Mesenchymal stem cell (in vitro differentiated cells and primary cell): ENCODE measurements around the gene IFT74. TPM values are rescaled to one million over a fixed set of nuclear protein-coding genes. Genes with fewer than 3 reads are reported as not detected.

Experiments
- DNase-seq: peaks from one replicate; pipeline ENCODE4 v3.0.0-alpha.2; 2013
- H2AFZ ChIP-seq: one replicate; pipeline ENCODE4 v1.6.1; 2013; ENCODE audit warnings: low read depth, mild to moderate bottlenecking, control low read depth, inconsistent platforms, low read length, moderate library complexity
- H2AK5ac ChIP-seq: 2 replicates; pipeline ENCODE4 v1.6.1; 2013; ENCODE audit warnings: low read length, moderate library complexity, mild to moderate bottlenecking, inconsistent platforms; ENCODE audit not compliant: severe bottlenecking
- H2BK120ac ChIP-seq: one replicate; pipeline ENCODE4 v1.6.1; 2013; ENCODE audit warnings: low read depth, mild to moderate bottlenecking, inconsistent platforms, low read length, moderate library complexity
- H2BK12ac ChIP-seq, 2 experiments: one replicate each; pipeline ENCODE4 v1.6.1; 2013; ENCODE audit warnings: inconsistent platforms in 2 of 2, low read length in 2 of 2, mild to moderate bottlenecking in 2 of 2, moderate library complexity in 2 of 2, control low read depth in 1 of 2
- H2BK15ac ChIP-seq: one replicate; pipeline ENCODE4 v1.6.1; 2013; ENCODE audit warnings: mild to moderate bottlenecking, low read depth, inconsistent platforms; ENCODE audit not compliant: poor library complexity, severe bottlenecking
- H2BK5ac ChIP-seq: 2 replicates; pipeline ENCODE4 v1.6.1; 2013; ENCODE audit warnings: low read depth, mild to moderate bottlenecking, low read length, control low read depth, inconsistent platforms; ENCODE audit not compliant: poor library complexity, severe bottlenecking
- H3K14ac ChIP-seq, 2 experiments: one replicate each; pipeline ENCODE4 v1.6.1; 2013; ENCODE audit warnings: inconsistent platforms in 2 of 2, low read length in 2 of 2, control low read depth in 1 of 2, mild to moderate bottlenecking in 1 of 2, moderate library complexity in 1 of 2
- H3K18ac ChIP-seq, 2 experiments: one replicate each; pipeline ENCODE4 v1.6.1; 2013; ENCODE audit warnings: inconsistent platforms in 2 of 2, low read length in 2 of 2, control low read depth in 1 of 2, low read depth in 1 of 2, mild to moderate bottlenecking in 1 of 2
- H3K23ac ChIP-seq, 2 experiments: one replicate each; pipeline ENCODE4 v1.6.1; 2013; ENCODE audit warnings: inconsistent platforms in 2 of 2, low read length in 2 of 2, mild to moderate bottlenecking in 2 of 2, moderate library complexity in 2 of 2, control low read depth in 1 of 2
- H3K27ac ChIP-seq: 2 replicates; pipeline ENCODE4 v1.5.1; 2013; ENCODE audit warnings: mild to moderate bottlenecking, moderate library complexity, low read length, control low read depth, inconsistent platforms; ENCODE audit not compliant: poor library complexity, severe bottlenecking
- H3K27me3 ChIP-seq, 2 experiments: 2 replicates each; pipeline versions ENCODE4 v1.6.1 to v1.7.0; 2013; ENCODE audit warnings: low read length in 2 of 2, mild to moderate bottlenecking in 2 of 2, moderate library complexity in 2 of 2, control low read depth in 1 of 2, inconsistent platforms in 1 of 2; ENCODE audit not compliant: control insufficient read depth in 1 of 2, insufficient read depth in 1 of 2
- H3K36me3 ChIP-seq, 2 experiments: 2 replicates each; pipeline versions ENCODE4 v1.6.1 to v1.7.0; 2013; ENCODE audit warnings: low read length in 2 of 2, control low read depth in 1 of 2, inconsistent platforms in 1 of 2, low read depth in 1 of 2, mild to moderate bottlenecking in 1 of 2; ENCODE audit not compliant: insufficient read depth in 2 of 2, control insufficient read depth in 1 of 2
- H3K4ac ChIP-seq, 2 experiments: one replicate each; pipeline ENCODE4 v1.6.1; 2013; ENCODE audit warnings: inconsistent platforms in 2 of 2, low read length in 2 of 2, mild to moderate bottlenecking in 2 of 2, moderate library complexity in 2 of 2, control low read depth in 1 of 2, low read depth in 1 of 2
- H3K4me1 ChIP-seq: 2 replicates; pipeline ENCODE4 v1.6.1; 2013; ENCODE audit warnings: low read depth, low read length, control low read depth; ENCODE audit not compliant: control insufficient read depth, insufficient read depth
- H3K4me2 ChIP-seq: 2 replicates; pipeline ENCODE4 v1.6.1; 2013; ENCODE audit warnings: low read length, mild to moderate bottlenecking, inconsistent platforms; ENCODE audit not compliant: poor library complexity, severe bottlenecking
- H3K4me3 ChIP-seq, 2 experiments: 2 replicates each; pipeline versions ENCODE4 v1.5.1 to v1.7.0; 2013; ENCODE audit warnings: low read length in 2 of 2, mild to moderate bottlenecking in 2 of 2, control low read depth in 1 of 2, low read depth in 1 of 2; ENCODE audit not compliant: insufficient read depth in 1 of 2
- H3K79me1 ChIP-seq: replicated peaks from 2 replicates; pipeline ENCODE4 v1.6.1; 2013; ENCODE audit warnings: mild to moderate bottlenecking, control low read depth, low read length, inconsistent platforms; ENCODE audit not compliant: poor library complexity, severe bottlenecking
- H3K9ac ChIP-seq: 2 replicates; pipeline ENCODE4 v1.7.0; 2013; ENCODE audit warnings: mild to moderate bottlenecking, low read length, moderate library complexity
- H3K9me3 ChIP-seq: 2 replicates; pipeline ENCODE4 v1.7.0; 2013; ENCODE audit warnings: mild to moderate bottlenecking, low read length; ENCODE audit not compliant: control insufficient read depth
- H4K8ac ChIP-seq: one replicate; pipeline ENCODE4 v1.6.1; 2013; ENCODE audit warnings: inconsistent platforms, mild to moderate bottlenecking, low read length, moderate library complexity
- H4K91ac ChIP-seq: one replicate; pipeline ENCODE4 v1.6.1; 2013; ENCODE audit warnings: mild to moderate bottlenecking, low read length, inconsistent platforms
- WGBS: methylation state at CpG from one replicate; pipeline ENCODE4 v1.1.7; 2013; ENCODE audit warnings: mixed read lengths; 5-methylcytosine and 5-hydroxymethylcytosine counted together
- polyA plus RNA-seq, 2 experiments: library from polyadenylated mRNA; stranded (reverse); fragments of 200-250 nt; gene quantifications; one replicate each; pipeline ENCODE4 v1.2.3, GENCODE V29; 2013

Gene IFT74
- 15.1 TPM for polyA plus RNA-seq (2013, experiment 1 of 2)
- 14.7 TPM for polyA plus RNA-seq (2013, experiment 2 of 2)

GRCh38 chr9:26955921-26956859, at the start of gene IFT74:
Gene IFT74 (plus strand): TSS chr9:26956412. CDS start chr9:26961968, 5,556 bp downstream.
- H3K9me3 ChIP-seq, result no peaks in the 10 kb centered on the region
- H3K4me1 ChIP-seq, result no peaks in the 10 kb centered on the region
- no peaks in the 10 kb centered on the region for H3K27me3 ChIP-seq
- peaks cover 8% of the 10 kb centered on the region for H3K79me1 ChIP-seq
- no peak within 1 kb of the TSS for H2BK120ac ChIP-seq
- peak within 1 kb of the TSS in 1 of 2 experiments; percentile 53 for H3K14ac ChIP-seq
- peak within 1 kb of the TSS; percentile 27 to 60 for H3K4ac ChIP-seq
- no peak within 1 kb of the TSS for H2BK12ac ChIP-seq
- H3K27ac ChIP-seq, result peak within 1 kb of the TSS; percentile 81
- H3K4me2 ChIP-seq, result peak within 1 kb of the TSS; percentile 73
- no peak within 1 kb of the TSS for H2AK5ac ChIP-seq
- peak within 1 kb of the TSS; percentile 47 to 72 for H3K18ac ChIP-seq
- WGBS, result 3% methylated on average over 51 of the region's 53 CpGs
- H2BK5ac ChIP-seq, result peak within 1 kb of the TSS; percentile 34
- H3K23ac ChIP-seq, result no peak within 1 kb of the TSS
- H3K9ac ChIP-seq, result peak within 1 kb of the TSS; percentile 99
- no peaks in the 10 kb centered on the region for H3K36me3 ChIP-seq
- H4K8ac ChIP-seq, result peak within 1 kb of the TSS; percentile 83
- peak; percentile 99 for DNase-seq
- H2AFZ ChIP-seq, result peak within 1 kb of the TSS; percentile 61
- H3K4me3 ChIP-seq, result peak within 1 kb of the TSS; percentile 64 to 92
- H2BK15ac ChIP-seq, result no peak within 1 kb of the TSS
- H4K91ac ChIP-seq, result peak within 1 kb of the TSS; percentile 11

- no peak for DNase-seq
- no peak overlapping the region for H2AFZ ChIP-seq
- peaks cover 7 to 77% of the 10 kb centered on the region in 2 experiments for H3K36me3 ChIP-seq
- no peak overlapping the region for H4K8ac ChIP-seq
- no peaks in the 10 kb centered on the region for H3K27me3 ChIP-seq
- H3K4me2 ChIP-seq, result no peak overlapping the region
- H3K4ac ChIP-seq, result no peak overlapping the region
- H4K91ac ChIP-seq, result no peak overlapping the region
- no peaks in the 10 kb centered on the region for H3K4me1 ChIP-seq
- no peak overlapping the region for H2BK120ac ChIP-seq
- no peak overlapping the region for H2BK5ac ChIP-seq
- H3K79me1 ChIP-seq, result peaks cover 2% of the 10 kb centered on the region
- no peak overlapping the region for H3K9ac ChIP-seq
- H2BK15ac ChIP-seq, result no peak overlapping the region
- H3K23ac ChIP-seq, result no peak overlapping the region
- no peak overlapping the region for H2AK5ac ChIP-seq
- H2BK12ac ChIP-seq, result no peak overlapping the region
- no peak overlapping the region for H3K14ac ChIP-seq
- no peak overlapping the region for H3K27ac ChIP-seq
- WGBS, result no CpG with 5 or more reads among the region's 2 CpGs
- no peaks in the 10 kb centered on the region for H3K9me3 ChIP-seq
- H3K18ac ChIP-seq, result no peak overlapping the region
- H3K4me3 ChIP-seq, result no peak overlapping the region
Observed at GRCh38 chr9:26913138-26913668, 43.0 kb upstream of the IFT74 start.

GRCh38 chr9:26919698-26920097, 36.5 kb upstream of the IFT74 start:
- no peak overlapping the region for H2AFZ ChIP-seq
- H3K4me2 ChIP-seq, result no peak overlapping the region
- no peak overlapping the region for H3K4ac ChIP-seq
- 92% methylated on average over 1 of the region's 1 CpG for WGBS
- no peak for DNase-seq
- no peak overlapping the region for H3K4me3 ChIP-seq
- H3K36me3 ChIP-seq, result peaks cover 10 to 91% of the 10 kb centered on the region in 2 experiments
- no peak overlapping the region for H4K8ac ChIP-seq
- no peak overlapping the region for H2BK5ac ChIP-seq
- H3K23ac ChIP-seq, result no peak overlapping the region
- H2BK12ac ChIP-seq, result no peak overlapping the region
- H3K9ac ChIP-seq, result no peak overlapping the region
- no peak overlapping the region for H4K91ac ChIP-seq
- peaks cover 15% of the 10 kb centered on the region for H3K79me1 ChIP-seq
- H3K27me3 ChIP-seq, result no peaks in the 10 kb centered on the region
- no peak overlapping the region for H2BK120ac ChIP-seq
- no peak overlapping the region for H2BK15ac ChIP-seq
- no peak overlapping the region for H3K14ac ChIP-seq
- H3K9me3 ChIP-seq, result no peaks in the 10 kb centered on the region
- no peak overlapping the region for H2AK5ac ChIP-seq
- no peak overlapping the region for H3K18ac ChIP-seq
- no peak overlapping the region for H3K27ac ChIP-seq
- H3K4me1 ChIP-seq, result no peaks in the 10 kb centered on the region

GRCh38 chr9:26925609-26926008, 30.6 kb upstream of the IFT74 start:
- Histone ChIP-seq H3K9ac (no peak overlapping the region), H3K79me1 (peaks cover 23% of the 10 kb centered on the region), H3K4me2 (no peak overlapping the region), H4K91ac (no peak overlapping the region), H2BK5ac (no peak overlapping the region), H3K27me3 (no peaks in the 10 kb centered on the region), H3K18ac (no peak overlapping the region), H2AFZ (no peak overlapping the region), H3K14ac (no peak overlapping the region), H3K36me3 (peaks cover 18 to 81% of the 10 kb centered on the region in 2 experiments), H3K27ac (no peak overlapping the region), H3K4me1 (peaks cover 2% of the 10 kb centered on the region), H3K23ac (no peak overlapping the region), H2BK120ac (no peak overlapping the region), H3K9me3 (no peaks in the 10 kb centered on the region), H3K4ac (no peak overlapping the region), H2AK5ac (no peak overlapping the region), H3K4me3 (no peak overlapping the region), H4K8ac (no peak overlapping the region), H2BK15ac (no peak overlapping the region), H2BK12ac (no peak overlapping the region)
- 100% methylated on average over 3 of the region's 4 CpGs for WGBS
- no peak for DNase-seq
